Esophagus (tissue), 2 donors: ENCODE measurements around the gene OPRL1. TPM values are rescaled to one million over a fixed set of nuclear protein-coding genes. Genes with fewer than 3 reads are reported as not detected.

Experiments
- H3K27ac ChIP-seq, 2 donors: one replicate each; pipeline ENCODE4 v1.5.1; 2013; ENCODE audit warnings: low read depth in 2 of 2, mild to moderate bottlenecking in 2 of 2, inconsistent platforms in 1 of 2, low read length in 1 of 2, moderate library complexity in 1 of 2
- H3K27me3 ChIP-seq, 2 donors: one replicate each; pipeline ENCODE4 v1.6.1; 2013; ENCODE audit warnings: low read length in 2 of 2, control low read depth in 1 of 2, mild to moderate bottlenecking in 1 of 2; ENCODE audit not compliant: insufficient read depth in 2 of 2, control insufficient read depth in 1 of 2
- H3K36me3 ChIP-seq, 2 donors: one replicate each; pipeline ENCODE4 v1.6.1; 2013; ENCODE audit warnings: low read length in 1 of 2; ENCODE audit not compliant: control insufficient read depth in 2 of 2, insufficient read depth in 2 of 2
- H3K4me1 ChIP-seq, 2 donors: one replicate each; pipeline ENCODE4 v1.6.1; 2013; ENCODE audit warnings: low read length in 1 of 2; ENCODE audit not compliant: control insufficient read depth in 2 of 2, insufficient read depth in 2 of 2
- H3K4me3 ChIP-seq, 2 donors: one replicate each; pipeline ENCODE4 v1.5.1; 2013; ENCODE audit warnings: low read length in 2 of 2, mild to moderate bottlenecking in 2 of 2, low read depth in 1 of 2, moderate library complexity in 1 of 2
- H3K9me3 ChIP-seq, 2 donors: one replicate each; pipeline ENCODE4 v1.6.1; 2013; ENCODE audit warnings: mild to moderate bottlenecking in 2 of 2, low read depth in 1 of 2, low read length in 1 of 2, moderate library complexity in 1 of 2; ENCODE audit not compliant: control insufficient read depth in 2 of 2, insufficient read depth in 1 of 2
- whole genome bisulfite sequencing, 2 donors: extraction: QIAGEN DNeasy Blood & Tissue Kit; methylation state at CpG; one replicate each; pipeline ENCODE4 v1.1.7; 2013; 5-methylcytosine and 5-hydroxymethylcytosine counted together
- polyA plus RNA-seq, 2 donors: library from polyadenylated mRNA; stranded (reverse); fragments of 200-250 nt; gene quantifications; one replicate each; pipeline ENCODE4 v1.2.3, GENCODE V29; 2013
- donor health status: healthy with polysubstance abuse.
- donor health status: Bipolar disorder and iron deficiency.

The OPRL1 gene
- polyA plus RNA-seq, 2 donors = 0.13 to 0.14 TPM

DNA sequence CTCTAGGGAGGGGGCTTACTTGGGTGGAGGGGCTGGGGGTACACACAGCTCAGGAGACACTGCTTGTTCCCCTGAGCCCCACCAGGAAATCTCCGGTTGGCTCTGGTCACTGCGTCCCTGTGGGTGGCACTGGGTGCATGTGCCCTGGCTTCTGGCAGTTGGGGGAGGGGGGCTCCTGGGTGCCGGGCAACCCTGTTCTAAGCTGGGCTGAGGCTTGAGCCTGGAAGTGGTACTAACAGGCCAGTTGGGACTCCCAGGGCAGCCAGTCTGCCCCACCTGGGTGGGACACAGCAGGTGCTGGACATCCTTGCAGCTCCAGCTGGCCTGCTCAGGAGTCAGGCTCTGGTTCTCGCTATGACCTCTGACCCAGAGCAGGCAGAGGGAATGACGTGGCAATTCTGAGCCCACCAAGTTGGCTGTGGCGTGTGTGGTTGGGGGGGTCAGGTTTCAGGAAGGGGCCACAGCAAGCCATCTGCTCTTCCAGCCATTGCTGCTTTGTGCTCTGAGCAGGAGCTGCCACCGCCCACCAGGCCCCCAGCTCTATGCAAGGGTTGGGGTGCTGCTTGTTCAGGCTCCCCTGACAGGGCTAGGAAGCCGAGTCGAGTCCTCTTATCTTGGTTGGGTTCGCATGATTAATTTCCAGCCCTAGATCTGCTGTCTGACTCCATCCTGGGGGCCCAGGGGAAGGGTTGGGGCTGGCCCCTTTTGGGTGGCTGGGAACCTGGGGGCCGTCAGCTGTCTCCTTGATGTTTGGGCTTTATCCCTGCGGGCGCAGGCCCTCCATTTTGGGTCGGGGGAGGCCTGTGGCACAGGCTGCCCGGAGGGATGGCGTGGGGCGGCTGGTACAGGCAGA lies 43.3 kb upstream of the OPRL1 start:
- Histone ChIP-seq H3K27me3 (no peaks in the 10 kb centered on the region), H3K36me3 (peaks cover 0 to 26% of the 10 kb centered on the region in 2 donors), H3K9me3 (no peaks in the 10 kb centered on the region), H3K27ac (no peak overlapping the region), H3K4me3 (no peak overlapping the region), H3K4me1 (peaks cover 3 to 4% of the 10 kb centered on the region in 2 donors)
- 61 to 68% methylated on average over 17 of the region's 17 CpGs for WGBS, 2 donors

- no peak overlapping the region for H3K27ac ChIP-seq
- 68 to 72% methylated on average over 3 of the region's 3 CpGs for WGBS, 2 donors
- H3K36me3 ChIP-seq = peaks cover 0 to 20% of the 10 kb centered on the region in 2 donors
- H3K27me3 ChIP-seq = no peaks in the 10 kb centered on the region
- H3K9me3 ChIP-seq = no peaks in the 10 kb centered on the region
- H3K4me1 ChIP-seq = peaks cover 6 to 8% of the 10 kb centered on the region in 2 donors
- no peak overlapping the region for H3K4me3 ChIP-seq
These were observed 42.7 kb upstream of the OPRL1 start for GRCh38 chr20:64037199-64037497.

DNA sequence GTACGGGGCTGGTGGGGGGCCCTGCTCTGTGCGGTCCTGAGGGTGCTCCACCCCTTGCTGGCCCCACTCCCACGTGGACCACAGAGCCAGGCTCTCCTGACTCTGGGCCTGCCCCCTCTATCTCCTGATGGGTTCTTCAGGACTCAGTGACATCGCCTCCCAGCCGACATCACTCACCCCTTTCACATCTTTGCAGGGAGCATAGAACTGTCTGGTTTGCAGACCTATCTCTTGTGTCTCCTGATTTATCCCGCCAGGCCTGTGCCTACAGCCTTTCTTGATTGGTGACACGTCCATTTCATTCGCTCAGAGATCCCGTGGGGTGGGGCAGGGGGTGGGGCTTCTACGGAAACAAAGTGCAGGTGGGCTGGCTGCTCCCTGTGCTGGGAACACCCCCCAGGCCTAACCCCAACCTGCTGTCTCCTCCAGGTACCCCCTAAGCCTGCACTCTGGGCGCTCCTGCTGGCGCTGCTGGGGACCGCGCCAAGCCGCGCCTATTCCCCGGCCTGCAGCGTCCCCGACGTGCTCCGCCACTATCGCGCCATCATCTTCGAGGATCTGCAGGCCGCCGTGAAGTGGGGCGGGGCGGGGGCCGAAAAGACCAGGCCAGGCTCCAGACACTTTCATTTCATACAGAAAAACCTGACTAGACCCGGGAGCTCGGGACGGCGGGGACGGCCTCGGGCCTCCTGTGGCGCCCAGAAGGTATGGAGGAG lies 42.2 kb upstream of the OPRL1 start:
- WGBS, 2 donors = 8 to 10% methylated on average over 36 of the region's 36 CpGs
- Histone ChIP-seq H3K36me3 (peaks cover 0 to 17% of the 10 kb centered on the region in 2 donors), H3K9me3 (no peaks in the 10 kb centered on the region), H3K27ac (no peak overlapping the region), H3K4me3 (peak overlapping the region in 1 of 2 donors; percentile 48), H3K4me1 (peaks cover 8 to 9% of the 10 kb centered on the region in 2 donors), H3K27me3 (no peaks in the 10 kb centered on the region)

GRCh38 chr20:64038224-64038564 lies 41.7 kb upstream of the OPRL1 start:
- peak overlapping the region; percentile 48 to 59 for H3K4me3 ChIP-seq
- no peaks in the 10 kb centered on the region for H3K9me3 ChIP-seq
- H3K27ac ChIP-seq = peak overlapping the region in 1 of 2 donors; percentile 11
- 2 to 3% methylated on average over 29 to 30 of the region's 30 CpGs for WGBS, 2 donors
- H3K27me3 ChIP-seq = no peaks in the 10 kb centered on the region
- peaks cover 0 to 11% of the 10 kb centered on the region in 2 donors for H3K36me3 ChIP-seq
- peaks cover 8 to 9% of the 10 kb centered on the region in 2 donors for H3K4me1 ChIP-seq

- peak overlapping the region; percentile 48 to 59 for H3K4me3 ChIP-seq
- H3K27ac ChIP-seq = peak overlapping the region; percentile 50 to 81
- WGBS, 2 donors = 0 to 1% methylated on average over 83 to 91 of the region's 91 CpGs
- H3K27me3 ChIP-seq = no peaks in the 10 kb centered on the region
- H3K4me1 ChIP-seq = peaks cover 8 to 9% of the 10 kb centered on the region in 2 donors
- H3K9me3 ChIP-seq = no peaks in the 10 kb centered on the region
- peaks cover 0 to 9% of the 10 kb centered on the region in 2 donors for H3K36me3 ChIP-seq
These were observed 41.2 kb upstream of the OPRL1 start for GRCh38 chr20:64038565-64039292.

DNA sequence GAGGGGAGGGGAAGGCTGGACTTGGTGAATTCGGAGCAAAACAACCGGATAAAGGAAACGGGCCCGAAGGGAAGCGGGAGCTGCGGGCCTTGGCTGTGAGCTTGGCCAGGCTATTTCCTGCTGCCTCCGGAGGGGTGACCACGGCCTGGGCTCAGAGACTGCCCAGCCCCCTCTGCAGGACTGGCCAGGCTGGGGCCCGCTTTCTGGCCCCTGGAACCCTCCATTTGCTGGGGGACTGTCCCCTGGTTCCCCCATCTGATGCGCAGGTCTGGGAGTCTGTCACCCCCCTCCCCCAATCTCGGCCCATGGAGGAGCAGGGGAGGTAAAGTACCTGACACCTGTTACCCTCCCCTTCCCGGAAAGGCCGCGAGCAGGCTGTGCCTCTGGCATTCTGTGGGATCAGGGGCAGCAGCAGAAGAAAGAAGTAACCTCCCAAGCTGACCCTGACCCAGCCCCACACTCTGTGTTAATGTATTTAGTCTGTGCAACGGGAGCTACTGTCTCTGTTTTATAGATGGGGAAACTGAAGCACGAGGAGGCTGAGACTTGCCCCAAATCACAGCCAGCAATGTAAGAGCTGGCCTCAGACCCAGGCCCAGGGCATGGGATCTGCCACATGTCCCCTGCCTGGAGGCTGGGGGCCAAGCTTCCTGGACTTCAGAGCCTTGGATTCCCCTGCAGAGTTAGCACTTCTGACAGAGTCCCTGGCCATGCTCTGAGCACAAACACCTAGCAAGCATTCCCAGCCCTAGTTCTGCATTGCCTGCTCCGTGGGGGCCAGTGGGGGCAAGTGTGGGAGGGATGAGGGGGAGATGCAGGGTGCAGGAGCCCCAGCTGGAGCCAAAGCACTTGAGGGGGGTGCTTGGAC lies 40.4 kb upstream of the OPRL1 start:
- Histone ChIP-seq H3K9me3 (no peaks in the 10 kb centered on the region), H3K27me3 (no peaks in the 10 kb centered on the region), H3K27ac (no peak overlapping the region), H3K36me3 (peaks cover 0 to 4% of the 10 kb centered on the region in 2 donors), H3K4me1 (peaks cover 8 to 10% of the 10 kb centered on the region in 2 donors), H3K4me3 (peak overlapping the region; percentile 48 to 59)
- WGBS, 2 donors = 14 to 17% methylated on average over 17 of the region's 17 CpGs

- 63 to 70% methylated on average over 12 of the region's 12 CpGs for WGBS, 2 donors
- Histone ChIP-seq H3K36me3 (no peaks in the 10 kb centered on the region), H3K27me3 (no peaks in the 10 kb centered on the region), H3K4me1 (peaks cover 11 to 17% of the 10 kb centered on the region in 2 donors), H3K4me3 (no peak overlapping the region), H3K9me3 (no peaks in the 10 kb centered on the region), H3K27ac (no peak overlapping the region)
These were observed 39.4 kb upstream of the OPRL1 start for GRCh38 chr20:64040231-64041039.

- 52 to 56% methylated on average over 14 to 15 of the region's 15 CpGs for WGBS, 2 donors
- no peaks in the 10 kb centered on the region for H3K27me3 ChIP-seq
These were observed 38.7 kb upstream of the OPRL1 start for GRCh38 chr20:64041040-64041780.

More at GRCh38 chr20:64041040-64041780, 38.7 kb upstream of the OPRL1 start:
- no peaks in the 10 kb centered on the region for H3K36me3 ChIP-seq
- H3K4me3 ChIP-seq = no peak overlapping the region
- H3K9me3 ChIP-seq = no peaks in the 10 kb centered on the region
- H3K27ac ChIP-seq = peak overlapping the region in 1 of 2 donors; percentile 24
- peaks cover 11 to 18% of the 10 kb centered on the region in 2 donors for H3K4me1 ChIP-seq
